Uterus (tissue), 2 donors: ENCODE data around the gene SECTM1.

ENCODE experiments used
- POLR2A ChIP-seq, 2 donors: fragments of 450-650 bp; IDR thresholded peaks; one replicate each; pipeline ENCODE4 v1.6.1; 2016; ENCODE audit warnings: antibody characterized with exemption in 2 of 2, mild to moderate bottlenecking in 1 of 2, moderate library complexity in 1 of 2
- TF ChIP-seq, protein P1 (sequence below), 4 experiments: fragments of 200-600 bp in 2 of 4; fragments of 450-650 bp in 2 of 4; sonication (generic) in 2 of 4; IDR thresholded peaks; one replicate each; pipeline ENCODE4 v1.5.1; 2016 to 2019; ENCODE audit warnings: antibody characterized with exemption in 4 of 4, mild to moderate bottlenecking in 2 of 4, moderate library complexity in 1 of 4

DNA sequence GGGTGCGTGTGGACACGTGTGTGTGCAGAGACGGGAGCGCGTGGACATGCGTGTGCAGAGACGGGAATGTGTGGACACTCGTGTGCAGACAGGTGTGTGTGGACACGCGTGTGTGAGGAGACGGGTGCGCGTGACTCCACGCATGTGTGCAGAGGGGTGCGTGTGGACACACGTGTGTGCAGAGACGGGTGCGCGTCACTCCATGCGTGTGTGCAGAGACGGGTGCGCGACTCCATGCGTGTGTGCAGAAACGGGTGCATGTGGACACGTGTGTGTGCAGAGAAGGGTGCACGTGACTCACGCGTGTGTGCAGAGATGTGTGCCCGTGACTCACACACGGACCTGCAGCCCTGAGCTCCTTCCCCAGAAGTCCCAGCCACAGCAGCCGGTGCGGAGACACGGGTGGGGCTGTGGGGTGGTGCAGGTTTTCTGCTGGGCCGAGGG, 13.9 kb downstream of the SECTM1 start:
- no peak for TF ChIP-seq POLR2A (IDR thresholded peaks at IDR 0.05)
- TF ChIP-seq, protein P1, sequence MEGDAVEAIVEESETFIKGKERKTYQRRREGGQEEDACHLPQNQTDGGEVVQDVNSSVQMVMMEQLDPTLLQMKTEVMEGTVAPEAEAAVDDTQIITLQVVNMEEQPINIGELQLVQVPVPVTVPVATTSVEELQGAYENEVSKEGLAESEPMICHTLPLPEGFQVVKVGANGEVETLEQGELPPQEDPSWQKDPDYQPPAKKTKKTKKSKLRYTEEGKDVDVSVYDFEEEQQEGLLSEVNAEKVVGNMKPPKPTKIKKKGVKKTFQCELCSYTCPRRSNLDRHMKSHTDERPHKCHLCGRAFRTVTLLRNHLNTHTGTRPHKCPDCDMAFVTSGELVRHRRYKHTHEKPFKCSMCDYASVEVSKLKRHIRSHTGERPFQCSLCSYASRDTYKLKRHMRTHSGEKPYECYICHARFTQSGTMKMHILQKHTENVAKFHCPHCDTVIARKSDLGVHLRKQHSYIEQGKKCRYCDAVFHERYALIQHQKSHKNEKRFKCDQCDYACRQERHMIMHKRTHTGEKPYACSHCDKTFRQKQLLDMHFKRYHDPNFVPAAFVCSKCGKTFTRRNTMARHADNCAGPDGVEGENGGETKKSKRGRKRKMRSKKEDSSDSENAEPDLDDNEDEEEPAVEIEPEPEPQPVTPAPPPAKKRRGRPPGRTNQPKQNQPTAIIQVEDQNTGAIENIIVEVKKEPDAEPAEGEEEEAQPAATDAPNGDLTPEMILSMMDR (IDR thresholded peaks at IDR 0.05), result no peak
